DMS79 (cell line): ENCODE results near the gene NSF.

Source experiments
- DNase-seq: peaks from one replicate; lab custom pipeline; 2025; lab: John Stamatoyannopoulos, UW

NSF gene

GRCh38 chr17:46717999-46718398, 127.5 kb downstream of the NSF start:
- no peak for DNase-seq

- no peak for DNase-seq
Measured at GRCh38 chr17:46719891-46720290, 129.4 kb downstream of the NSF start.

GRCh38 chr17:46720408-46720807, 129.9 kb downstream of the NSF start:
- DNase-seq, result peak; percentile 73

- DNase-seq, result peak; percentile 25
Measured at GRCh38 chr17:46722662-46723285, 132.3 kb downstream of the NSF start.

GRCh38 chr17:46726206-46726605, 135.7 kb downstream of the NSF start:
- DNase-seq, result no peak

- DNase-seq, result no peak
Measured at GRCh38 chr17:46727572-46728348, 137.3 kb downstream of the NSF start.

GRCh38 chr17:46730026-46730425, 139.6 kb downstream of the NSF start:
- no peak for DNase-seq

GRCh38 chr17:46730679-46731078, 140.2 kb downstream of the NSF start:
- DNase-seq, result no peak

GRCh38 chr17:46732160-46732559, 141.7 kb downstream of the NSF start:
- no peak for DNase-seq

GRCh38 chr17:46732754-46733398, 142.4 kb downstream of the NSF start:
- DNase-seq, result no peak

GRCh38 chr17:46733837-46734475, 143.5 kb downstream of the NSF start:
- DNase-seq, result no peak

- DNase-seq, result no peak
Measured at GRCh38 chr17:46736100-46736499, 145.6 kb downstream of the NSF start.

- DNase-seq, result no peak
Measured at GRCh38 chr17:46737326-46737725, 146.9 kb downstream of the NSF start.

GRCh38 chr17:46738544-46738943, 148.1 kb downstream of the NSF start:
- no peak for DNase-seq

GRCh38 chr17:46739982-46740381, 149.5 kb downstream of the NSF start:
- no peak for DNase-seq

GRCh38 chr17:46741122-46741730, 150.8 kb downstream of the NSF start:
- DNase-seq, result no peak

- no peak for DNase-seq
Measured at GRCh38 chr17:46742565-46743270, 152.2 kb downstream of the NSF start.

- DNase-seq, result no peak
Measured at GRCh38 chr17:46744441-46744840, 154.0 kb downstream of the NSF start.

- DNase-seq, result no peak
Measured at GRCh38 chr17:46745376-46745775, 154.9 kb downstream of the NSF start.

GRCh38 chr17:46751425-46751824, 161.0 kb downstream of the NSF start:
- no peak for DNase-seq

- no peak for DNase-seq
Measured at GRCh38 chr17:46753776-46754175, 163.3 kb downstream of the NSF start.
